GM19239 (cell line): Measurements from ENCODE around the gene ARX.

Experiments
- DNase-seq: peaks from one replicate; pipeline ENCODE4 v3.0.0; 2011; ENCODE audit warnings: low spot score; ENCODE audit not compliant: insufficient read length
- FAIRE-seq: peaks from 2 replicates; lab custom pipeline; 2011; peaks lifted over from hg19 to GRCh38; lab: Jason Lieb, UNC

The ARX gene

GRCh38 chrX:25003066-25003849 is 12.5 kb downstream of the ARX start:
- DNase-seq (no peak), FAIRE-seq (no peak)

GRCh38 chrX:25002661-25003020 is 13.1 kb downstream of the ARX start:
- no peak for FAIRE-seq
- DNase-seq: no peak

GRCh38 chrX:25001808-25002660 is 13.7 kb downstream of the ARX start:
- no peak for FAIRE-seq
- no peak for DNase-seq

- FAIRE-seq (no peak), DNase-seq (no peak)
Observed at GRCh38 chrX:24999511-24999910, 16.3 kb downstream of the ARX start.

- no peak for DNase-seq
Observed at GRCh38 chrX:24996096-24996709, 19.6 kb downstream of the ARX start.

GRCh38 chrX:24993879-24994278 is 21.9 kb downstream of the ARX start:
- FAIRE-seq: no peak
- DNase-seq: no peak

More at GRCh38 chrX:24996096-24996709, 19.6 kb downstream of the ARX start:
- FAIRE-seq: no peak

GRCh38 chrX:24990535-24990934 is 25.2 kb downstream of the ARX start:
- DNase-seq: no peak
- FAIRE-seq: no peak

- FAIRE-seq (no peak), DNase-seq (no peak)
Observed at GRCh38 chrX:24988314-24988713, 27.5 kb downstream of the ARX start.

- DNase-seq (no peak), FAIRE-seq (no peak)
Observed at GRCh38 chrX:24987731-24988130, 28.0 kb downstream of the ARX start.

- no peak for DNase-seq
- no peak for FAIRE-seq
Observed at GRCh38 chrX:24985120-24985519, 30.6 kb downstream of the ARX start.

- DNase-seq (no peak), FAIRE-seq (peak; percentile 68)
Observed at GRCh38 chrX:24983931-24984330, 31.8 kb downstream of the ARX start.

GRCh38 chrX:24982306-24982965 is 33.3 kb downstream of the ARX start:
- DNase-seq: no peak
- FAIRE-seq: peak; percentile 48

- FAIRE-seq: no peak
- DNase-seq: no peak
Observed at GRCh38 chrX:24981030-24981429, 34.7 kb downstream of the ARX start.

GRCh38 chrX:24979081-24979480 is 36.7 kb downstream of the ARX start:
- FAIRE-seq (no peak), DNase-seq (no peak)

- no peak for DNase-seq
- FAIRE-seq: no peak
Observed at GRCh38 chrX:24969812-24970211, 46.0 kb downstream of the ARX start.

GRCh38 chrX:24965372-24965771 is 50.4 kb downstream of the ARX start:
- FAIRE-seq (peak; percentile 47), DNase-seq (no peak)

GRCh38 chrX:24963823-24964222 is 51.9 kb downstream of the ARX start:
- DNase-seq (no peak), FAIRE-seq (no peak)

- DNase-seq (no peak), FAIRE-seq (no peak)
Observed at GRCh38 chrX:24961809-24962208, 54.0 kb downstream of the ARX start.

GRCh38 chrX:24956828-24957227 is 58.9 kb downstream of the ARX start:
- FAIRE-seq: peak; percentile 76
- DNase-seq: no peak

GRCh38 chrX:24955372-24955930 is 60.3 kb downstream of the ARX start:
- DNase-seq (no peak), FAIRE-seq (peak; percentile 49)
